Measurements from ENCODE around the gene SHCBP1L. TPM values are rescaled to one million over a fixed set of nuclear protein-coding genes. Genes with fewer than 3 reads are reported as not detected.

Gene SHCBP1L
- total RNA-seq, 1 donor from 2014 or later: not detected

GRCh38 chr1:182939413-182939812 is 13.6 kb downstream of the SHCBP1L start:
- no peaks in the 10 kb centered on the region for H4K20me1 ChIP-seq (ENCODE audit: low read depth)
- no peak overlapping the region for H2AFZ ChIP-seq (replicated peaks)
- peaks cover 9% of the 10 kb centered on the region for H3K9me3 Mint-ChIP-seq

GRCh38 chr1:182935716-182936115 is 17.2 kb downstream of the SHCBP1L start:
- Mint-ChIP-seq H3K36me3 (no peaks in the 10 kb centered on the region), H3K27ac (no peak overlapping the region), H3K9me3 (peaks cover 9% of the 10 kb centered on the region), H3K27me3 (ENCODE audit: insufficient read depth, low read depth) (peaks cover 2% of the 10 kb centered on the region), H3K4me3 (no peak overlapping the region), H3K4me1 (no peaks in the 10 kb centered on the region)
- Histone ChIP-seq H3K4me2 (no peak overlapping the region), H3K4me1 (no peaks in the 10 kb centered on the region), H3K9me3 (ENCODE audit: low read depth) (no peaks in the 10 kb centered on the region), H3K27ac (no peak overlapping the region), H3K27me3 (no peaks in the 10 kb centered on the region), H2AFZ (replicated peaks) (no peak overlapping the region), H3K9ac (no peak overlapping the region), H3K4me3 (no peak overlapping the region), H3K79me2 (ENCODE audit: low read depth) (no peaks in the 10 kb centered on the region), H3K36me3 (no peaks in the 10 kb centered on the region), H4K20me1 (ENCODE audit: low read depth) (no peaks in the 10 kb centered on the region), H3F3A (ENCODE audit: low read depth) (no peaks in the 10 kb centered on the region)
- no peak for DNase-seq (ENCODE audit: low spot score)
- TF ChIP-seq CTCF (IDR thresholded peaks at IDR 0.05) (no peak), EZH2phosphoT487 (IDR thresholded peaks at IDR 0.05) (no peak), EZH2 (IDR thresholded peaks at IDR 0.05) (no peak)

More at GRCh38 chr1:182939413-182939812, 13.6 kb downstream of the SHCBP1L start:
- H3K36me3 ChIP-seq: no peaks in the 10 kb centered on the region
- no peaks in the 10 kb centered on the region for H3K9me3 ChIP-seq (ENCODE audit: low read depth)
- peaks cover 8% of the 10 kb centered on the region for H3K4me1 Mint-ChIP-seq
- peaks cover 9% of the 10 kb centered on the region for H3K27me3 ChIP-seq
- H3K9ac ChIP-seq: no peak overlapping the region
- H3K4me1 ChIP-seq: peaks cover 6% of the 10 kb centered on the region
- H3K27ac Mint-ChIP-seq: no peak overlapping the region
- no peak overlapping the region for H3K27ac ChIP-seq
- DNase-seq (ENCODE audit: low spot score): no peak
- no peak overlapping the region for H3K4me3 ChIP-seq
- no peaks in the 10 kb centered on the region for H3K36me3 Mint-ChIP-seq
- no peak overlapping the region for H3K4me3 Mint-ChIP-seq
- peaks cover 2% of the 10 kb centered on the region for H3K27me3 Mint-ChIP-seq (ENCODE audit: insufficient read depth, low read depth)
- H3F3A ChIP-seq (ENCODE audit: low read depth): peaks cover 6% of the 10 kb centered on the region
- TF ChIP-seq EZH2phosphoT487 (IDR thresholded peaks at IDR 0.05): no peak
- TF ChIP-seq EZH2 (IDR thresholded peaks at IDR 0.05): no peak
- no peak for TF ChIP-seq CTCF (IDR thresholded peaks at IDR 0.05)
- no peaks in the 10 kb centered on the region for H3K79me2 ChIP-seq (ENCODE audit: low read depth)
- no peak overlapping the region for H3K4me2 ChIP-seq

GRCh38 chr1:182930985-182931384 is 22.0 kb downstream of the SHCBP1L start:
- DNase-seq (ENCODE audit: low spot score): no peak
- Mint-ChIP-seq H3K36me3 (no peaks in the 10 kb centered on the region), H3K27ac (no peak overlapping the region), H3K4me3 (no peak overlapping the region), H3K27me3 (ENCODE audit: insufficient read depth, low read depth) (peaks cover 2% of the 10 kb centered on the region), H3K4me1 (no peaks in the 10 kb centered on the region), H3K9me3 (no peaks in the 10 kb centered on the region)
- H3K4me3 ChIP-seq: no peak overlapping the region
- H3K4me1 ChIP-seq: no peaks in the 10 kb centered on the region
- H4K20me1 ChIP-seq (ENCODE audit: low read depth): no peaks in the 10 kb centered on the region
- H3K36me3 ChIP-seq: no peaks in the 10 kb centered on the region
- H3F3A ChIP-seq (ENCODE audit: low read depth): no peaks in the 10 kb centered on the region
- H3K79me2 ChIP-seq (ENCODE audit: low read depth): no peaks in the 10 kb centered on the region
- H3K9me3 ChIP-seq (ENCODE audit: low read depth): no peaks in the 10 kb centered on the region
- no peak overlapping the region for H2AFZ ChIP-seq (replicated peaks)
- no peak overlapping the region for H3K4me2 ChIP-seq
- TF ChIP-seq CTCF (IDR thresholded peaks at IDR 0.05): no peak
- TF ChIP-seq EZH2 (IDR thresholded peaks at IDR 0.05): no peak
- TF ChIP-seq EZH2phosphoT487 (IDR thresholded peaks at IDR 0.05): no peak
- H3K9ac ChIP-seq: no peak overlapping the region
- no peak overlapping the region for H3K27ac ChIP-seq
- H3K27me3 ChIP-seq: no peaks in the 10 kb centered on the region

All from neural progenitor cell (in vitro differentiated cells).